Stimulated activated CD4-positive, alpha-beta T cell treated with anti-CD3 and anti-CD28 coated beads, Interleukin-2, amount 100 ng/mL, for 4 hours (primary cell): ENCODE results near the gene GPR55.

Experiments
- DNase-seq: peaks from one replicate; pipeline ENCODE4 v3.0.0-alpha.2; 2020; ENCODE audit warnings: low read depth

The GPR55 gene

DNA sequence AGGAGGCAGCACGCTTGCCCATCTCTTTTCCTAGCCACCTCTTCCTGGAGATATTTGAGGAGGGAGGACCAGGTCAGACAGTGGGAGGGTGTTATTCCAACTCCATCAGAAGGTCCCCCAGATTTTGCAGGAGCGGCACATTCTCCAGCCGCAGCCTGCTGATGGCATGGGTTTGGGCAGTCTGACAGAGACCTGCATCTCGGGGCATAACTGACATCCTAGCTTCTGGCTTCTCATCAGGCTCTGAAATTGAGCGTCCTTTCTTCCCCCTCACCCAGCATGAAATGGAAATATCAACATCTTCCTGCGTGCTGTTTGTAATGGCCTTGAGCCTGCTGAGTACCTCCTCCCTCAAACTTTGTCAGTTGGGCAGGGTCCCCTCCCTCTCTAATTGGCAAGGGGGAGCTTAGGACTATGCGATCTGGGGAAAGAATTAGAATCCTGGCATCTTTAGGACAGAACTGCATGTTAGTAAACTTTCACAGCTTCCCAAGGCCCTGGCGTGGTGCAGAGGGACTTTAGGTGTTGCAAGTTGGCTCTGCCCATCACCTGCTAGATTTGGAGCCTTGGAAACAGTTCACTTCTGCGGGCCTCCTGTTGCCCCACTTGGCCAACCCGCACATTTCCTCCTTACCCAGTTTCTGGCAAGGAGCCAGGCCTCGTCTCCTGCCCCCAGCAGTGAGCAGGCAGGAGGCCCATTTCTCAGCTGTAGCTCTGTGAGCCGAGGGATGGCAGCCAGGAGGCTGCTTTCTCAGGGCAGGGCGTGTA lies 58.1 kb downstream of the GPR55 start:
- DNase-seq: peak; percentile 44

DNA sequence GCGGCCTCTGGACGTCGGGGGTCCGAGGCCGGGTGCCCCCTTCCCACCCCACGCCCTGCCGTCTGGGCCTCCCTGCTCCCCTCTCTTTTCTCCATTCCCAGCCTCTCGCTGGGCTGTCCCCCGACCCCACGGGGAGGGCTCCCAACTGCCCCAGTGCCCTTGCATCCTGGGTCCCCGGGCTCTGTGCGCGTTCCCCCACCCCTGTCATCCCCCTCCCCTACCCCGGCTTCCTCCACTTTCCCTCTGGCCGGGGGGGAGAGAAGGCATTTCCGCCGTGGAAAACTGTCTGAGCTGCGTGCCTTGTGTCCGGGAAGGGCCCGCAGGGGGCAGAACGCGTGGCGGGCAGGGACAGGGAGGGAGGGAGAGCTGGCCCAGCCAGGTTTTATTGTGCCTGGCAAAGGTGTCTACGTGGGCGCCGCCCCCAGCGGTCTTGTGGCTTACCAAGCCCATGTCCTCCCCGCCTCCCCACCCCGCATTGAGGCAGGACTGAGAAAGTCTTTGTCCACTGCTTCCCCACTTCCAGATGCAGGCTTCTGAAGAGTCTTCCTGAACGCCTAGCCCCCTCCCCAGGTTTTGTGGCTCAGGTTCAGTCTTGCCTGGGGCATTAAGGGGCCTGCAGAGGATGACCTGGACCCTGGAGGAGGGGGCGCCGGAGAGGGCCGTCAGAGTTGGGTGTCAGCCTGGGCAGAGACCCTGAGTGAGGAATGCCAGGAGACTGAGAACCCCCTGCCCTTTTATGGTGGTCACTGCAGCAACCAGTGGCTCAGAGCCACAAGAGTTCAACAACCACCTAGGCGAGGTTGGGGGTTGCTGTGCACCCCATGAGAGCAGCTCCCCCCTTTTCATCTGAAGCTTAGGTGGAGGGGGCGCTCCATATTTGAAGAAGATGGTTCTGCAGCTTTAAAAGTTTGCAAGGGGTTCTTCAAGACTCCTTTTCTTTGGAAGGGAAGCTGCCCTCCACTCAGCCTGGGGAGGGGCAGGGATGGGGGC lies 59.0 kb downstream of the GPR55 start:
- DNase-seq: no peak

DNA sequence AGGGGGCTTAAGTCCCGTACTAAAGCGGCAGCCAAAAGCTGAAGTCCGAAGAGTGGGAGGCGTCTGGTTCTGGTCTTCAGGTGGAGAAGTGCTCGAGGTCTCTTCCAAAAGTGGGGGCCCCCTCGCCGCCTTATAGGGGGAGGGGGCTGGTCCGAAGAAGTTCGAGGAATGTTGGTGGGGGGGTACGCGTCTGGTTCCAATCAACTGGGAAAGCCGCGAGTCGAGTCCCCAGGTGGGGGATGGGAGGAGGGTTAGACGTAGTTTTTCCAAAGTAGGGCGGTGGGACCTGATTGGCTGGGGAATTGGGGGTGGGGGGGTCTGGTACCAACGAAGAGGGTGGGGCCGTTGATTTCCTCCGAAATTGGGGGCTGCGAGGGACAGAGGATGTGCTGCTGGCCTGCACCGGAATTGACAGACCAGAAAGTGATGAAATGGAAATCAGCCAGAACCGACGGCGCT lies 59.7 kb downstream of the GPR55 start:
- DNase-seq: no peak

DNA sequence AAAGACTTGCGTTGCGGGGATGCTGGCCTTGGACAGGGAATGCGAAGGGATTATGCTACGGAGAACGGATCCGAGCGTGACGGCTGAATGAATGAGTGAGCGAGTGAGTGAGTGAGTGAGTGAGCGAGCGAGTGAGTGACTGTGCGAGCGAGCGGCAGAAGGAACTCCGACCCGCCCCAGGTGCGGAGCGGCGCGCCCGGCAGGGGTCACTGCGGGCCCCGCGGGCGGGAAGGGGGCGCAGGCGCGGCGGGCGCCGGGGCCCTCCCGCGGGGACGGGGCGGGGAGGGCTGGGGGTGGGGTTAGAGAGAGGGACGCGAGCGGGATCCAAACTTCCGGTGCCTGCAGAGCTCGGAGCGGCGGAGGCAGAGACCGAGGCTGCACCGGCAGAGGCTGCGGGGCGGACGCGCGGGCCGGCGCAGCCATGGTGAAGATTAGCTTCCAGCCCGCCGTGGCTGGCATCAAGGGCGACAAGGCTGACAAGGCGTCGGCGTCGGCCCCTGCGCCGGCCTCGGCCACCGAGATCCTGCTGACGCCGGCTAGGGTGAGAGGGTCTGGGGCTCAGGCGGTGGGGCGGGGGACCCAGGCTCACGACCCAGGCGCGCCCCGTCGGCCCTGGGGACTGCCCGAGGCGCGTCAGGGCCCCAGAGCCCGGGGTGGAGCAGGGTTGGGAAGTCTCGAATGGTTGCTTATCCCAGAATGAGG lies 60.3 kb downstream of the GPR55 start, which contains the start of gene ITM2C:
ITM2C (plus strand) TSS at position 338 of the 702 bp plus-strand sequence; CDS start at position 422, 84 bp downstream.
- peak; percentile 59 for DNase-seq

DNA sequence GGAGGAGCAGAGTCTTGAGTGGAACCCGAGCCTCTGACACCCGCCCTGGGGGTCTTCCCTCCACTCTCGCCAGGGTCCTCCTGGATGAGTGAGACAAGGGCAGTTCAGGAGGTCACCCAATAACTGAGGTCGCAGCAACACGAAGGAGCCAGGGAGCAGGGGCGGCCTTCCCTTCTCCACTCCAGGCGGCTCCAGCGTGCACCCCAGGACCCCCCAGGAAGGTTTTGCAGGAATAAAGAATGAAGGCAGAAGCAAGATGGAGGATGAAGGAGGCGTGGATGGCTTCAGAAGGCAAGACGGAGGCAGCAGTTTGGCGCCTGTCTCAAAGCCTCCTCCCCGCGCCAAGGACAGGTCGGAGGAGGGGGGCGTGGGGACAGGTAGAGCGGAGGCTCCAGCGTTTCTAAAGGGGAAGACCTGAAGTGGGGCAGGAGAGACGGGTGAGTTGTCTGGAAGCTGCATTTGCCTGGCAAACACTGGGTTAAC lies 60.9 kb downstream of the GPR55 start:
- no peak for DNase-seq

DNA sequence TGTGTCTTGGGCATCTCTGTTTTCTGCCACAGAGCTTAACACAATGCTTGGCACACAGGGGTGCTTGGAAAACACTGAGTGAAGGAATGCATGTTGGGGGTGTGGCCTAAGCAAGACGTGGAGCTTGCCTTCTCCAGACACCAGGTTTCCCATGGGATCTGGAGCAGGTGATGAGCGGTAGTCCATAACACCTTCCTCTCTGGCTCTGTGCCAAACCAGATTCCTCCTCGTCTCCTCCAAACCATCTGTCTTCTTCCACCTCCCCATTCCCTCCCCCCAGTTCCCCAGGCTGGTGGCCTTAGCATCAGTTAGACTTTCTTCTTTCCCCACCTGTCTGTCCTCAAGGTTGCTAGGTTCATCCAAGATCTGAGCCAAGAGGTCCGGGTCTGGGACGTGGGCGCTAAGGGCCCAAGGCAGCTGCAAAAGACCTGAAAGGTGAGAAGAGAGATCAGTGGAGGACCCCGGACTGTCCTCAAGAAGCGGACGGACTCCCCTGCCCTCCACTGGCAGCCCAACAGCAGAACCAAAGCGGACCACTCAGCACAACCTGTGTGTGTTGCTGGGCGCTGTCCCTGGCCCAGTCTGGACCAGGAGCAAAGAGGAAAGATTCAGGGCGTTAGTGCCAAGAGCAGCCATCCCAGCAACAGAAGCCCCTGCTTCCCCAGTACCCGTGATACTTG lies 61.5 kb downstream of the GPR55 start:
- DNase-seq: no peak

DNA sequence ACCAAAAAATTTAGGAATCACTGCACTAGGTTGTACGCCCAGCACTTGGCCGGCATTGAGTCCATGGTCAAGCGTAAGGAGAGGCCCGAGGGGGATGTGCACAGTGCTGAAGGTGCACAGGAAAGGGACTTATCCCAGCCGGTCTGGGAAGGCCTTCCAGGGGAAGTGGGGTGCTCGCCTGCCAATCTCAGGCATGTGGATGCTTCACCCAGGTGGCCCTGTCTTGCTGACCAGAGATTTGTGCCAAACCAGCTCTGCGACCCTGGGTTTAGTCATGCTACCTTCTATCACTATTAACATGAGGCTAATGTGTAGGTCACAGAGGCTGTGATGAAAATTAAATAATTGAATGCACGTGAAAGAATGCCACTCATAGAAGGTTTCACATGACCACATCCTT lies 62.0 kb downstream of the GPR55 start:
- no peak for DNase-seq

DNA sequence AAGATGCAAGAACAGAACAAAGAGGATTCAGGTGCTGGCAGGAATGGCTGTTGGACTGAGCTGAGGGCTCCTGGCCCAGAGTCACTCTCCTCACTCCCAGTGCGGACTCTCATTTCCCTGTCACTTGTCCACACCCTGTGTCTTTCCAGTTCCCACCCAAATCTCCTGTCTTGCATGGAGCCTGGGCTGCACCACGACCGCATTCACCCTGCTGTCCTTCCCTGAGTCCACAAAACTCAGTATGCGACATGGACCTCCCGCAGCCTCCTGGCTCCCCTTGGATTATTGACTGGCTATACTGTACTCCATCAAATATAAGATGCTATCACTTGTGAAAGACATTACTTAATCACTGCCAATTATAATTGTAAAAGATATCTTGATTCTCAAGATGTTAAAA lies 62.8 kb downstream of the GPR55 start:
- no peak for DNase-seq

DNA sequence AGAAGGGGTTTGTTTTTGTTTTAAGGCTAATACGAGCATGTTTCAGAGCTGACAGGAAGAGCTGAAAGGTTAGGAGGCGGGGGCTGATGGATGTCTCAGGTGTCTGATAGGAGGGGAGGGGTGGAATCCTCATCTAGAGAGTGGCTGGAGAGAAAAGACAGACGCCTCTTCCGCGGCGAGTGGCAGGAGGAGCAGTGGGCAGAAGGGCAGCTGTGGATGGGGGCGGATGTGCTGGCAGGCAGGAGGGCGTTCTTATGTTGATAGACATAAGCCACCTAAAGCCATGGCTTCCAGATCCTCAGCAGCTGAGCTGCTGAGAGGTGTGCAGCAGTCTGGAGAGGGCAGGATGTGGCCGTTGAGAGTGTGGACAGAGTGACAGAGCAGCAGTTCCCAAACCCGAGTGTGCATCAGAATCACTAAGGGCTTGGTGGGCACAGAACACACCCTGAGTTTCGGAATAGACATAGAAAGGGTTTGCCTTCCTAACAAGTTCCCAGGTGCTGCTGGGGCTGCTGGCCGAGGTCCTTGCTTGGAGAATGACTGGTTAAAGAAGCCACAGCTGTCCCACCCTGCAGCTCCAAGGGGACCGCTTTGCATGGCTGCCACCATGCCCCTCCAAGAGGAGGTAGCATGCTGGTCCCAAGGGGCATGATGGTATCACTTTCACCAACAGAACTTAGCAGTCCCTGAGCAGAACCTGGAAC lies 63.3 kb downstream of the GPR55 start:
- no peak for DNase-seq
